ENCODE measurements around the gene AMY2B.
"Not testable (repeated sequence)": the region's sequence is repeated elsewhere in the genome, so short reads cannot be mapped to it uniquely, and the experiment has no call there.

Gene AMY2B

DNA sequence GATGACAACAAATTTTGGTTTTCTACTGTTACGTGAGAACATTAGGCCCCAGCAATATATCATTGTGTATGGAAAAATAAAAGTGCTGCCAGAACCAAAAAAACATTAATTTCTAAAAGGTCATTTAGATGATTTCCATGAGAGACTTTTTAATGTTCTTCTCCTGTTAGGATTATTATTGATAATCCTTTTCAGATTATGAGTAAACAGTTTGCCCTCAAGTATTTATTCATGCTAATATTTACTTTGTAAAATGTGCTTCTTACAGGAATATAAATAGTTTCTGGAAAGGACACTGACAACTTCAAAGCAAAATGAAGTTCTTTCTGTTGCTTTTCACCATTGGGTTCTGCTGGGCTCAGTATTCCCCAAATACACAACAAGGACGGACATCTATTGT is at the start of gene AMY2B:
Gene AMY2B (plus strand): TSS at position 301 of the 400 bp plus-strand sequence. CDS start 14 bp downstream, at position 315.
- not testable (repeated sequence) for DNase-seq (ENCODE audit: low read depth in 3 of 3)

DNA sequence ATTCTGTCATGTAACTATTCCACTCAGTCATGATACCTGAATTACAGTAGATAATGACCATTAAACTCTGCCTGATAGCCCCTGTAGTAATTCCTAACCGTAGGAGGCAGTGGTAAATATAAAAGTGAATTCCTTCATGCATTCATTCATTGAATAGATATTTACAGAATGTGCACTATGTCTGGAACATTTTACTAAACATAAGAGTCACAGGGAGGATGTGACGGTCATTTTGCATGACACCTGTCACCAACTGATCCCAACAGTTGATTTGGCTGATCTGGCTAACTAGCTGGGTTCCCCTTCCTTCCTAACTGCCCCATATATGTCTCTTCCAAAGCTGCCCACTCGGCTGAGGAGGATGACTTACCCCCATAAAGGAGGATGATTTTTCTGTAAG is 48.0 kb upstream of the AMY2B start:
- no peak for DNase-seq (ENCODE audit: low read depth in 3 of 3)

DNA sequence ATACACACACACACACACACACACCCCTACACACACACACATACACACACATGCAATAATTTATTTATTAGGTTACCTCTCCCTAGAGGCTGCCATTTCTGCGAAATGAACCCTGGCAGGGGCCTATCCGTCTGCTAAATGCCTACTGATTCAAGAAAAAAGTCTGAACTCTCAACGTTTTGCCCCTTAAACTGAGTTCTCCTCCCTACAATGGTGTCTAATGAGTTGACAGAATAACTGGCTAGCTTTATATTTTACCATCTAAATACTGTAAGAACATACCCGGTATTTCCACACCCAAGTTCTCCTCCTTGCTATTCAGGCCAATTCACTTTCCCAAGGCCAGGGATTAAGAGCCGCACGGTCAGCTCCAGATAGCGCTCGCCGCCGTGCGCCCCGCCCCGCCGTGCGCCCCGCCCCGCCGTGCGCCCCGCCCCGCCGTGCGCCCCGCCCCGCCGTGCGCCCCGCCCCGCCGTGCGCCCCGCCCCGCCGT is 46.2 kb upstream of the AMY2B start:
- DNase-seq (ENCODE audit: low read depth in 3 of 3), result no peak

DNA sequence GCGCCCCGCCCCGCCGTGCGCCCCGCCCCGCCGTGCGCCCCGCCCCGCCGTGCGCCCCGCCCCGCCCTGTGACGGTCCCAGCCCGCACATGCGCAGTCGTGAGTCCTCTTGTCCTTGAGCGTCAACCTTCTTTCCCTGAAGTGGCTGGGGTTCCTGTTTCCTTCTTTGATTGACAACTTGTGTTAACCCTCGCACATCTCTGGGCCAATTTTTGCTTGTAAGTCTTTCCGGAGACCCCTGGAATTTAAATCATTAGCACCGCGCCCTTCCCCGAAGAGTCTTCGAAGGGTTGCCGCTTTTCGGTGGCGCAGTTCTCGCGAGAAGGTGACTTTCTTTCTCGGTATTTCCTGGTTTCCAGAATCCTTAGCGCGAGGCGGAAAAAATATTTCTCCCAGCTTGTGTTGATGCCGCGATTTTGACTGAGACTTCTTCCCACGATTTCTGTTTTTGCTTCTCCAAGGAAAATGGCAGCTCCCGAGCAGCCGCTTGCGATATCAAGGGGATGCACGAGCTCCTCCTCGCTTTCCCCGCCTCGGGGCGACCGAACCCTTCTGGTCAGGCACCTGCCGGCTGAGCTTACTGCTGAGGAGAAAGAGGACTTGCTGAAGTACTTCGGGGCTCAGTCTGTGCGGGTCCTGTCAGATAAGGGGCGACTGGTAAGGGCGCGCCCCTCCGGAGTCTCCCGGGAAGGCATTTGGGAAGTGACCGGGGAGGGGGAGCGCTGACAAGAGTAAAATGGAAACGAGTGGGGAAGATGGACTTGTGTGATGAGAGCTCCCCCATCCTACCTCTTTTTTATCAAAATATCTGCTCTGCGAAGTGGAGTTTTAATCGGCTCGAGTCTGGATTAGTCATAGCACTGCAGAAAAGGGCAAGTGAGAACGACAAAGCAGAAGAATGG is 45.5 kb upstream of the AMY2B start, which contains the start of gene RNPC3:
Gene RNPC3 (plus strand): TSS at position 93 of the 901 bp plus-strand sequence. CDS start 372 bp downstream, at position 465.
- peak; percentile 71 to 82 (median 78) for DNase-seq (ENCODE audit: low read depth in 3 of 3)

DNA sequence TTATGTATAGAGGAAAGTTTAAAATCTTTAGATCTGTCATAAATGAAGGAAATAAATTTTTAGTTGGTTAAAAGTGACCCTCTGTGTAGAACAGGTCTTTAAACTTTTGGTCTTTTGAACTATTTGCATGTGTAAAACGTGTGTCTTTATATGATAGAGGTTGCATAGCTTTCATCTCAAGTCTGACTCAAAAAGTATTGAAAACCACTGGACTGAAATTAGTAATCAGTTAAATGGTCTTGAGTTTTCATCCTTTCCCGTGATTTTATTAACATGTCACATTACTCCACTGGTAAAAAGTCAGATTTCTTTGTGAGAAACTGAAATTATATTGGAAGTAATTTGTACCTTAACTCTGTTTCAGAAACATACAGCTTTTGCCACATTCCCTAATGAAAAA is 44.1 kb upstream of the AMY2B start:
- no peak for DNase-seq (ENCODE audit: low read depth in 3 of 3)

DNA sequence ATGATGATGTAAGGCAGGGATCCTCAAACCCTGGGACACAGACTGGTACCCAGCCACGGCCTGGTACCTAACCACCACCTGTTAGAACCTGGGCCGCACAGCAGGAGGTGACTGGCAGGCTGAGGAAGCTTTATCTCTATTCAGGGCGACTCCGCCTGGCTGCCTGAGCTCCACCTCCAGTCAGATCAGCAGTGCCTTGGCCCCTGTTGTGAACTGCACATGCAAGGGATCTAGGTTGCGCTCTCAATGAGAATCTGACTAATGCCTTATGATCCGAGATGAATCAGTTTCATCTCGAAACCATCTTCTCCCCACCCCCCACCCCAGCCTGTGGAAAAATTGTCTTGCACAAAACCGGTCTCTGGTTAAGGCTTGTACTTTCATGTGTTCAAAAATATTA is 41.6 kb upstream of the AMY2B start:
- DNase-seq (ENCODE audit: low read depth in 3 of 3), result peak in 2 of 3 experiments; percentile 4 to 5

DNA sequence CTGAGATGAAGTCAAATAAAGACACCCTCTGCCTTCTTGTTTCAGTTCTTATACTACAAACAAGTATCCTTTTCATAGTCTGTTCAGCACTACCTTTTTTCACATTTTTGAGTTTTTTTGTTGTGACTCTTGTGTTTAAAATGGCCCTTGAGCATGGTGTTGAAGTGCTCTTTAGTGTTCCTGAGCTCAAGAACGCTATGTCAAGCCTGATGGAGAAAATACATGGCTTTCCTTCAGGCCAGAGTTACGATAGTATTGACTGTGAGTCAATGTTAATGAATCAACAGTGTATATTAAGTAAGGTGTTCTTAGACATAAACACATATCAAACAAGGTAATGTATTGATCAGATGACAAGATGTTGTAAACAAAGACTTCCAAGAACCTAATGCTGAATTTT is 33.2 kb upstream of the AMY2B start:
- no peak for DNase-seq (ENCODE audit: low read depth in 3 of 3)

DNA sequence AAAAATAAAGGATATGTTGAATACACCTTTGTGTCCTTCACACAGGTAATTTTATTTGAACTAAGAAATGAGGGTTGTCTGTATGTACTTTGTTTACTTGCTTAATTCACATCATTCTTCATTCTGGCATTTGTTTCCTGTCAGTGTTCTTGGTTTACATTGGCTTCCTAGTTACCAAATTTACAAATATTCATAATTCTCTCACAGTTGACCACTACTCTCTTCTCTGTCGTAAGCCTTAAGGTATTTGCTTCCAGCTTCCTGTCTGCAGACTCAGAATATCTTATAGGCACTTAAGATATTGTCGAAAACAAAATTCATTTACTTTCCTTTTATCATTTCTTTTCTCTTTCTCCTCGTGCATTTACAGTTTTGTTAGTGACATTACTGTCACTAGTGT is 30.0 kb upstream of the AMY2B start:
- no peak for DNase-seq (ENCODE audit: low read depth in 3 of 3)

DNA sequence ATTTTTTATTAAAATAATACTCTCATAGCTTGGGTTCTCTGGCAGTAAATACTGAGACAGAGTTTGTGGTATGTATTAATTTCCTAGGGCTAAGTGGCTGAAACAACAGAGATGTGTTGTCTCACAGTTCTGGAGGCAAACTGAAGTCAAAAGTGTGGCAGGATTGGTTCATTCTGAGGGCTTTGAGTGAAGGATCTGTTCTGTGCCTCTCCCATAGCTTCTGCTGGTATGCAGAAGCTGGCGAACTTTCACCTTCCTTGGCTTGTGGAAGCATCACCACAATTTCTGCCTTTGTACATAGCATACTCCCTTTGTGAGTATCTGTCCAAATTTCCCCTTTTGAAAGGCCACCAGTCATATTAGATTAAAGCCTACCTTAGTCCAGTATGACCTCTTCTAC is 24.9 kb upstream of the AMY2B start:
- no peak for DNase-seq (ENCODE audit: low read depth in 3 of 3)

DNA sequence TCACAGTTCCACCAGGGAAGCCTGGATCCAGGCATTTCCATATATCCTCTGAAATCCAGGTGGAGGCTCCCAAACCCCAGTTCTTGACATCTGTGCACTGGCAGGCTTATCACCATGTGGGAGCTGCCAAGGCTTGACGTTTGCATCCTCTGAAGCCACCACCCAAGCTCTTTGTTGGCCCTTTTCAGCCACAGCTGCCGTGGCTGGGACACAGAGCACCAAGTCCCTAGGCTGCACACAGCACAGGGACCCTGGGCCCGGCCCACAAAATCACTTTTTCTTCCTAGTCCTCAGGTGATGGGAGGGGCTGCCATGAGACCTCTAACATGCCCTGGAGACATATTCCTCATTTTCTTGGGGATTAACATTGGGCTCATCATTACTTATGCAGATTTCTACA is 23.5 kb upstream of the AMY2B start:
- no peak for DNase-seq (ENCODE audit: low read depth in 3 of 3)

DNA sequence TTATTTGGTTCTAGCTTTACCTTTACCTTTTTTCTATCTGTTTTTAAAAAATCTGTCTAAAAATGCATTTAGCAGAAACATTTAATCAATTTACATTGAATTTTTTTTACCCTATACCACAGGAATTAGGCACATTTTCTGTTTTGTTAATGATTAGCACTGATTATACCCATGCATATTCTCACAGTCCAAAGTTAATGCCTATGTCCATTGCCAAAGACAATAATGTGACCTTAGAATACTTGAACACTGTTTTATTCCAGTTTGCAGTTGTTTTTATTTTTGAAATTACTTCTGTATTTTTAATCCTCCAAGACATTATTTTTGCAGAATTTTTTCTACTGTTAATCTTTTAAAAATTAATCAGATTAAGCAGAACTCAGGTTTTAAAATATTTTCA is 11.0 kb upstream of the AMY2B start:
- DNase-seq (ENCODE audit: low read depth in 3 of 3), result no peak

DNA sequence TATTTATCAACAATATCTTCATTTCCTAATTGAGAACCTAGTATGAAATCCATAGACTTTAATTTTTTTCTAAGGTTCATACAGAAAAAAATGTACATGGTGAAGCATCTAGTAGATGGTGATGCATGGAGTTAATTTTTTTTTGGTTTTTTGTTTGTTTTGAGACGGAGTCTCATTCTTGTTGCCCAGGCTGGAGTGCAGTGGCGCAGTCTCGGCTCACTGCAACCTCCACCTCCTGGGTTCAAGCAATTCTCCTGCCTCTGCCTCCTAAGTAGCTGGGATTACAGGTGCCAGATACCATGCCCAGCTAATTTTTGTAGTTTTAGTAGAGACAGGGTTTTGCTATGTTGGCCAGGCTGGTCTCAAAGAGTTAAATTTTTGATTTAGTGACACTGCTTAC is 10.3 kb upstream of the AMY2B start:
- DNase-seq (ENCODE audit: low read depth in 3 of 3), result not testable (repeated sequence)

DNA sequence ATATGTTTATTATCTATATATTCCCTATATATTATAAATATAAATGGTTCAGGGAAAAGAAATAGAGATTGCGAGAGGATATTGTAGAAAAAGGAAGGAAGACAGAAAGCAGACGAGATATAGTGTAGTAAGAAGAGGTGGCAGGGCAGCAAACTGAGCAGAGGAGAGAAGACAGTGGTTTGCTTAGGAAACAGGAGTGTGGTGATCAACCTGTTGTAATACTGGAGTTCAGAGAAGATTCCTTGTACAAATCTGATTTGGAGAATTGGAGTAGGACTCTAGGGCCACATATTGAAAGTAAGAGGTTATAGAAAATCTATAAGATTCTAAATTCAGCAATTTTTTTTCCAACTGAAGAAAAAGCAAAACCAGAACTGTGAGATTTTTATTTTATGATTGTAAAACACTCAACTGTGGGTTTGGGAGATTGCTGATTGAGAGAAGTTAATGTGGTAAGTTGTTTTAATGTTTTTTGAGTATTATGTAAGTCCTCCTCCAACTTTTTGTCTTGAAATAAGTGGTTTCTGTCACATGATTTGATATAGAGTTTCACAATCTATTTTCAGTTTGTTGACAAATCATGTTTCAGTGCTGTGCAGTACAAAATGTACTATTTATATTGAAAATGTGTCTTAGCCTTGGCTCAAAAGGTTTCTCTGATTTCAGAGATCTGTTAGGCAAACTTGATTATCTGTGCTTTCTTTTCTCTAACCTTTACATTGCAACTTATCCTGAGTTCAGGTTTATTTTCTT is 9.6 kb upstream of the AMY2B start:
- DNase-seq (ENCODE audit: low read depth in 3 of 3), result no peak

DNA sequence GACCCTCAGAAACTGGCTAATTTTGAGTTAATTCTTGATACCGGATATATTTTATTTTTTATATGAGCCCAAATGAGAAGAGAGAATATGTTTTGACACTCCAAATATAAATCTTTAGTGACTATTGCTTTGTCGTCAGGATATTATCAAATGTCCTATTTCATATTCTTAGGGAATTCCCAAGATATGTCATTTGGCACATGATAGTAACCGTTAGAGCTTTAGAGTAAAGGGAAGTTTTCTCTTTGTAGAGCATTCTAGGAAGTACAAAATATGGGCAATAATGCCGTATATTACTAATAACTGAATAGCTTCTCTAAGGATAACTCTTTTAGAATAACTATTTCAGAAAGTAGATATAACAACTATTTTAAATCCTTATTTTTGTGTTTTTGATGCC is 8.3 kb upstream of the AMY2B start:
- DNase-seq (ENCODE audit: low read depth in 3 of 3), result no peak

DNA sequence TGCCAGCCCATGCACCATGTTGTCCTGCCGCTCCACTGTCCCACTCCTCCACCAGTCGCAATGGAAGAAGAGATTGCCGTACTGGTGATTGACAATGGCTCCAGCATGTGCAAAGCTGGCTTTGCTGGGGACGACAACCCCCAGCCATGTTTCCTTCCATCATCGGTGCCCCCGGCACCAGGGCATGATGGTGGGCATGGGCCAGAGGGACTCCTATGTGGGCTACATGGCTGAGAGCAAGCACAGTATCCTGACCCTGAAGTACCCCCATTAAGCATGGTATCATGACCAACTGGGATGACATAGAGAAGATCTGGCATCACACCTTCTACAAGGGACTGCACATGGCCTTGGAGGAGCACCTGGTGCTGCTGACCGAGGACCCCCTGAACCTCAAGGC is 1.9 kb upstream of the AMY2B start:
- no peak for DNase-seq (ENCODE audit: low read depth in 3 of 3)

DNA sequence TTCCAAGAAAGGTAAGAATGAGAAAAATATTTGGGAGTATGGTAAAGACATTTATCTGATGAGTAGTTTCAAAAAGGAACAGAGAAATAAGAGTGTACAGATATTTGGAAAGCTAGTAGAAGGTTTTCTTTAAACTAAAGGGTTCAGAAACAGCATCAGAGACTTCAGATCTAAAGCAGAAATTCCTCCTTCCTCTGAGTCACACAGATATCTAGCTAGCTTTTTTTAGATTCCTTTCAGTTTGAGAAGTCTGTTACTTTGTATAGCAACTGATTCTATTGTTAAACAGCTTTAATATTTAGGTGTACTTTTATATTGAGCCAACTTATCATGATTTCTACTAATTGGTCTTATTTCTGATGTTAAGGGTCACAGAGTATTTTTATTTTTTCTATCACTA is 4.7 kb downstream of the AMY2B start:
- DNase-seq (ENCODE audit: low read depth in 3 of 3), result no peak

DNA sequence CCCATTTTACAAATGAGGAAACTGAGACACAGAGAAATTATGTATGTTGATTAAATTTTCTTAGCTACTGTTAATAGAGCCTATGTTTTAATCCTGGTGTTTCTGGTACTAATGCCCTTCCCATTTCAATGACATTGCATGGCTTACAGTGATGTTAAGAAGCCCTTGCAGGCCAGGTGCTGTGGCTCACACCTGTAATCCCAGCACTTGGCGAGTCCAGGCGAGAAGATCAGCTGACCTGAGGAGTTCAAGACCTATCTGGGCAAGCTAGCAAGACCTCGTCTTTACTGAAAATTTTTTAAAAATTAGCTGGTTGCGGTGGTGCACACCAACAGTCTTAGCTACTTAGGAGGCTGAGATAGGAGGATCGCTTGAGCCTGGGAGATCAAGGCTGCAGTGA is 5.4 kb downstream of the AMY2B start:
- DNase-seq (ENCODE audit: low read depth in 3 of 3), result not testable (repeated sequence)

DNA sequence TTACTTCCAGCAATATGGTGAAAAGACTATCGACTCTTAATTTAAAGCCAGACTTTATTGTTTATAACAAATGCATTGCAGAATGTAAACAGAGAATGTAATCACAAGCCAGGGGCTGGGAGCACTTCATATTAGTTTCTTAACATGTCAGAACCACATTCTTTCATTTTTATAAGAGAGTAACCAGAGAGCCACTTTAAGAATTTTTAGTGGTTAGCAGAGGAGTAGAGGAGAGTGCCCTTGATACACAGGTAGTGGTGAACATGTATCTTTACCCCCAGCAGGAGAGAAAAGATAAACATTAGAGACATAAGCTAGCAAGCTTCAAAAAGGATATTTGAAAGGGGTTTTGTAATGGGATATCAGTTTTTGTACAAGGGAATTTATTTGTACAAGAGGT is 11.1 kb downstream of the AMY2B start:
- DNase-seq (ENCODE audit: low read depth in 3 of 3), result no peak

DNA sequence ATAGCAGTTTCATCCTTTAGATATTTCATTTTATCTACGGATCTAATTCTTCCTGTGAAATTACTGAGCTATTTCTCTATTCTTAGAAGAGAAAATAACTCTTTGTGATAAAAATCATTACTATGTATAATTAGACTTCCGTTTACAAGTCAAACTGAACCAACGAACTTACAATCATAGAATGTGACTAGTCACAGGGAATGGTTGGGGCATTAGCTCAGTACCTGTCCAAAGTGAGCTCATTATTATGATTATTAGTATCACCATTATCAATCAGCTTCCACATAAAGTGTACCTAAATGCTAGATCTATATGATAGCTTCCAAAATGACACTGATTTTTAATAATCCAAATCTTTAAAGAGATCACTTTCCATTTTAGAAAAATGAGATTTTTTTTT is 12.5 kb downstream of the AMY2B start:
- DNase-seq (ENCODE audit: low read depth in 3 of 3), result no peak

DNA sequence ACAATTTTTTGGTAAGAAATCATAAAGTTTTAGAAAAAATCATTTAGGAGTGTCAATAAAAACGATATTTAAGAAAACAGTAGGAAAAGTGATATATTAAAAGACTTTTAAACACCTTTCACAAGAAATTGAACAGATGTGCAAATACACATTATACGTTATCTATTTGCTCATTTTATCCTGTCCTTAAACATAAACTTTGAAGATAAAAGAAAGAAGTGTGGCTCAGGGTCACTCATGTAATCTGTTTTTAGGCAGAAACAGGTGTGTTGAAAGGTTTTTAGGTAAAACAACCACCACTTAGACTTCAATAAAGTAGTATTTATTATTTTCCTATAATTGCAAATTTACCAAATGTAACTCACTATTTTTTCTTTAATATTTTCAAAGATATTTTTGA is 13.1 kb downstream of the AMY2B start:
- no peak for DNase-seq (ENCODE audit: low read depth in 3 of 3)

DNA sequence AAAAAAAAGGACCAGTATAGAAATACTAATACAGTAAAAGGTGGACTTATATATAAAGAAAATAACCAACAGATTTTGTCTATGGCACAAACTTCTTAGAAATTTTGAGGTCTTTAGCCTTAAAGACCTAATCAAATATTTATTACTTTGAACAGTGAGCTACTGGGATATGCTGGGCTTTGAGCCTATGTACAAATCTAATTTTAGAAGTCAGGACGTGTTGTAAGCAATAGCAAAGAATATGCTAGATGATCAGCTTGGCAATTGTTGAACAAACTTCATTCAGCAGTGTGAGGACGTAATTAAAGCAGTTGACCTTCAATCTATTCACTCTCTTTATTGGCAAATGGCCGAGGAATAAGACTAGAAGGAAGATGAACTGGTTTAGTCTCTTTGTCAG is 31.4 kb downstream of the AMY2B start:
- not testable (repeated sequence) for DNase-seq (ENCODE audit: low read depth in 3 of 3)

DNA sequence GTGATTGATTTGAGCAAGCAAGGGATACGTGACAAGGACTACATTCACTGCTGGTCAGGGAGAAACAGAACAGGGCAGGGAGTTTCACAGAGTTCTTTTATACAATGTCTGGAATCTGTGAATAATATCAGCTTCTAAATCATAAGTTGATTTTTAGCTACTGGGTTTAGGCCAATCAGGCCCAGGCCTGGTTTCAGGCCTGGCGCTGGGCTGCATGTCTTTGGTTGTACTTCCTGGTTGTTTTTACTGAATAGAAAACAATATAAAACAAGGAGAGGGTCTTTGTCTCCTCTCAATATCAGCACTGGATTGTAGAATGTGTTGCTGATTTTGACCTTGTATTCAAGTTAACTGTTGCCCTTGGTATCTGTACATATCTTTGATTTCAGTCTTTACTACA is 45.0 kb downstream of the AMY2B start:
- DNase-seq (ENCODE audit: low read depth in 3 of 3), result no peak

DNA sequence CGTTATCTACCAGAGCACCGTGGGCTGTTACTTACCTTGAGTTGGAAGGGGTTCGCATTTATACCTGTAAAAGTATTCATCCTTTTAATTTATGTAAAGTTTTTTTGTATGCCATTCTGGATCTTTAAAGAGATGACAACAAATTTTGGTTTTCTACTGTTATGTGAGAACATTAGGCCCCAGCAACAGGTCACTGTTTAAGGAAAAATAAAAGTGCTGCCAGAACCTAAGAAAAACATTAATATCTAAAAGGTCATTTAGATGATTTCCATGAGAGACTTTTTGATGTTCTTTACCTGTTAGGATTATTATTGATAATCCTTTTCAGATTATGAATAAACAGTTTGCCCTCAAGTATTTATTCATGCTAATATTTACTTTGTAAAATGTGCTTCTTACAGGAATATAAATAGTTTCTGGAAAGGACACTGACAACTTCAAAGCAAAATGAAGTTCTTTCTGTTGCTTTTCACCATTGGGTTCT is 45.6 kb downstream of the AMY2B start, which contains the start of gene AMY2A:
Gene AMY2A (plus strand): TSS at position 434 of the 484 bp plus-strand sequence. CDS start 14 bp downstream, at position 448.
- not testable (repeated sequence) for DNase-seq (ENCODE audit: low read depth in 3 of 3)
